TTC549 (cell line): Measurements from ENCODE around the gene TMEM184A.
"Not testable (repeated sequence)": the region's sequence is repeated elsewhere in the genome, so short reads cannot be mapped to it uniquely, and the experiment has no call there.

Experiments used
- FAIRE-seq: peaks from 2 replicates; lab custom pipeline; 2012; peaks lifted over from hg19 to GRCh38; lab: Jason Lieb, UNC

The TMEM184A gene

DNA sequence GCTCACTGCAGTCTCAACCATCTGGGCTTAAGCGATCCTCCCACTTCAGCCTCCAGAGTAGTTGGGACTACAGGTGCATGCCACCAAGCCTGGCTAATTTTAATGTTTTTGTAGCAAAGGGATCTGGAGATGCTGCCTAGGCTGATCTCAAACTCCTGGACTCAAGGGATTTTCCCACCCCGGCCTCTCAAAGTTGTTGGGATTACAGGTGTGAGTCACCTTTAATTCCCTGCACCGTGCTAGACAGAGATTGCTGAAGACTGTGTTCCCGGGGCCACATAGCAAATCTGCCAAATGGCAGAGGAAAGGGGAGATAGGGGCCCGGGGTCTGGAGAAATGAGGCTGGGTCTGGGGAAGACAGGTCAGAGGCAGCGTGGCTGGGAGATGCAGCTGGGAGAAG, 34.5 kb upstream of the TMEM184A start:
- no peak for FAIRE-seq

- FAIRE-seq: no peak
Observed at GRCh38 chr7:1588978-1589377, 33.0 kb upstream of the TMEM184A start.

DNA sequence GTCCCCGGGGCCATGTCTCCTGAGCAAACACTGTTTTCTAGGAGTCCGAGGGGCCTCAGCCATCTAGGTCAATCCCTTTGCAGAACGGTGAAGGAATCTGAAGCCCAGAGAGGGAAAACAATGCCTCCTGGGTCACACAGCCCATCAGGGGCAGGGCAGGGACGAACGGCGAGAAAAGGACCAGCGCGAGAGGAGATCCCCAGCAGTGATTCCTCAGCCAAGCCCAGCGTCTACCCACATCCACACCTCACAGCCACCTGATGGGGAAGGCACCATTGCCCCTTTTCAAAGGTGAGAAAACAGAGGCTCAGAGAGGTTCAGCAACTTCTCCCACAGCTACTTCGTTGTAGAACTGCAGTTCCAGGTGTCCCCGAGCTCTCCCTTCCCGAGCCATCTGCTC, 31.7 kb upstream of the TMEM184A start:
- FAIRE-seq: no peak

- FAIRE-seq: no peak
Observed at GRCh38 chr7:1586827-1587705, 31.1 kb upstream of the TMEM184A start.

DNA sequence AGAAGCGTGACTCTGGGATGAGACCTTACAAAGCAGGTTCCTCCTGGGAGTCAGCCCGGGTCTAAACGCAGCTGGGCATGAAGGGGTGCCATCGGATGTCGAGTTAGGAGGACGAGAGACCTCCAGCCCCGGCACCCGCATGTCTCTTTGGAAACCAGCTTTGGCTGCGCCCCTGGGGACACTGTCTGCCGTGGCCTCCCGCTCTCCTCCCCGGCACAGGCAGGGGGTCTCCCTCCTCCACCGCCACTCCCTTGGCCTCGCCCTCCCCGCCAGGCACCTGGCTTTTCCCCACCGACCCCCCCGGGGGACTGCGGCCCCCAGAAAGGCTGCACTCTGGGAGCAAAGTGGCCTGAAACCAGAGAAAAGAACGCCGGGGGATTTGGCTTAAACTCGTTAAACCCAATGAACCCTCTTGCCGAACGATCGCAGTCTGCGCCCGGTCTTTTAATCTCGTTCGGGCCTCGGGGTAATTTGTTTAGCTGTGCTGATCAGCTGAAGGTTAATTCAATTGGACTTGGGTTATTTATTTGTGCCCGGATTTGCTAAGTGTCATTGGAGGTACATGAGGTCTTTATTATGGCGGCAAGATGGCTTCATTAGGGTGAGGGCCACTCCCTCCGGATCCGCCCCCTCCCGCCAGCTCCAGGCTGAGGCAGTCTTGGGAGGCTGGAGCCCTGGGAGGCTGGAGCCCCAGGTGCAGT, 30.3 kb upstream of the TMEM184A start:
- no peak for FAIRE-seq

DNA sequence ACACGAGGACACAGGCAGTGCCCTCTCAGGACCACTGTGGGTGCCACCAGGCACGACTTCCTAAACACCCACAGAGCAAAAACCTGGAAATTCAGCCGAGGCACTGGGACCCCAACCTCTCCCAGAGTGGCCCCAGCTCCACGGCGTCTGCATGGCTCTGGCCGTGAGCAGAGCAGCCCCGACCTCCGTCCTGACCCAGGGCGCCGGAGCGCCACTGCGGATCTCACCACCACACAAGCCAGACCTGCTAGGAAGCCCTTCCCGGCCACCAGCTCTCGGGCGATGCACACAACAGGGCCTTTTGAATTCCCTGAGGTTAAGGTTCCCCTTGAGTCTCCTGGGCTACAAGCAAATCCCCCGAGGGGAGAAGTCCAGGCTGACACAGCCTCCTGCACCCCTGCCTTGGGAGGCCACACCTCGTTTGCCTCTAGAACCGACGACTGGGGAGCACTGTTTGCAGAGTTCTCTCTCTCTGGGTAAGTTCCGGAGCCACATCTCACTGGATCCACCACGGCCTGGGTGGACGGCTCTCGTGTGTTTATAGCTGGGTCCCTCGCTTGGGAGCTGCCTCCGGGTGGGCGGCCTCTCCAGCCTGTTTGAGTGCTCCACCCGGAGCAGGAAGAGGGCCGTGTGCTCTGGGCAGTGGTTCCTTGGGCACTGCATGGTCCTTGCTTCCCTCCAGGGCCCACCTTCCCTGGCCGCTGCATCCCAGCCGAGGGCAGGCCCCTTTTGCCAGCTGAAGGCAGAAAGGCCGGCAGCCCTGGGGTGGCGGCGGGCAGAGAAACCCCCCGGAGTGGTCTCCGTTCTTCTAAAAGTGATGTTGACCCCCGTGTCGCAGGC, 29.4 kb upstream of the TMEM184A start:
- no peak for FAIRE-seq

DNA sequence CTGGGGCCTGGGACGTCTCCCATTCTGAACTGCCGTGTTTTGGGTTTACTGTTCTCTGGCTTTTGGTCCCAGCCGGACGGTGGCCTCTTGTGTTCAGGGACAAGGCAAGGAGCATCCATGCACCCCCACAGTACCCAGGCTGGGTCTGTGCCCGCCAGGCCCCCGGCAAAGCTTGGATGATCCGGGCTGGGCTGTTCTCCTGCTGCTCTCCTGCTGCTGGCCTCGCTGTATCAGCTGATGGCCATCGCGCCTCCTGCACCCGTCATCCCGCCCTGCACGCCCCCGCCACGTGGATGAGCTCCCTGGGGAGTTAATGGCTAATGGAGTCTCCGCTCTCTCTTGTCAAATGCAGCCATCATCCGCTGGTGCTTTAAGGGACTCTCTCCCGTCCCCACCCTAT, 28.7 kb upstream of the TMEM184A start:
- FAIRE-seq: no peak

GRCh38 chr7:1583241-1583930, 27.4 kb upstream of the TMEM184A start:
- not testable (repeated sequence) for FAIRE-seq

GRCh38 chr7:1580422-1581030, 24.5 kb upstream of the TMEM184A start:
- FAIRE-seq: no peak

GRCh38 chr7:1579481-1580421, 23.7 kb upstream of the TMEM184A start:
- FAIRE-seq: no peak

DNA sequence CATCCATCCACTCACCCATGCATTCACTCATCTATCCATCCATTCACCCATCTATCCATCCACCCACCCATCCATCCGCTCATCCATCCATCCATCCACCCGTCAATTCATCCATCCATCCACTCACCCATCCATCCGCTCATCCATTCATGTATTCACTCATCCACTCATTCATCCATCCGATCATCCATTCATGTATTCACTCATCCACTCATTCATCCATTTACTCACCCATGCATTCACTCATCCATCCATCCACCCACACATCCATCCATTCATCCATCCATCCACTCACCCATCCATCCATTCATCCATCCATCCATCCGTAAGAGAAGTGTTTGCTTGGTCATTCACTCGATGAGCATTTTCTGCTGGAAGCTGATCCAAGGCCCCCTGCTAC, 22.5 kb upstream of the TMEM184A start:
- no peak for FAIRE-seq

- FAIRE-seq: no peak
Observed at GRCh38 chr7:1576521-1577253, 20.7 kb upstream of the TMEM184A start.

- no peak for FAIRE-seq
Observed at GRCh38 chr7:1575809-1576208, 19.8 kb upstream of the TMEM184A start.

- FAIRE-seq: no peak
Observed at GRCh38 chr7:1572111-1572822, 16.3 kb upstream of the TMEM184A start.

DNA sequence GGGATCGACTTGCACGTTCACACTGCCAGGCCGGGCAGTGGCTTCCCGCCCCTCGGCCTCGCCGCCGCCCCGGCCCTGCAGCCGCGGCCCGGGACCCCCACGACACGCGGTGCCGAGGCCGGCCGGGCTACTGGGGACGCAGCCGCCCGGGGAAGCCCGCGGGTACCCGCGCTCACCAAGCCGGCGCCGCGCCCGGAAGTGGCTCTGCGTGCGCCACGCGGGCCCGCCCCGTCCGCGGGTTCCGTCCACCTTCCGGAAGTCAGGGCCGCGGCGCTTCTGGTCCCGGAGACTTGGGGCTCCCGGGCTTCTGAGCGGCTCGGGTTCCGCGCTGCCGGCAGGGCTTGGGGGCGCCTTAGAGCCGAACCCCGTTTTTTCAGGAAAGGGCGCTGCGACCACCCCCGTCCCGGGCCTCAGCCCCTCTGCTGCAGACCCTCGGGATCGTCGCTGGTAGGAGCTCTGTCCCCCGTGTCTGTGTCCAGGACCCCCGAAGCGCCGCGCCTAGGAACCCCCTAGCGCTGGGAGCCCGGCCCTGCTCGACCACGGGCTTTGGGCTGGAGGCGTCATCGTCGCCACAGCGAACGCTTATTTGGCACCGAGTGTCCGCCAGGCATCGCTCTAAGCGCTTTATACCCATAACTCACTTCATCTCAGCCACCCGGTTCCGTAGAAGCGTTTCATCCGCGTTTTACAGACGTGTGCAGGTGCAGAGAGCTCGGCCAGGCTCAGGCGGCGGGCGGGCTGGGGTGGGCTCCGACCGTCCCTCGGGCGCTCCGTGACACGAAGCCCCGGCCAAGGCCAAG, 14.0 kb upstream of the TMEM184A start, which contains the start of gene PSMG3:
TSS of gene PSMG3 (minus strand) at position 200 of the 800 bp plus-strand sequence. CDS start 693 bp downstream, outside the sequence.
- FAIRE-seq: no peak

DNA sequence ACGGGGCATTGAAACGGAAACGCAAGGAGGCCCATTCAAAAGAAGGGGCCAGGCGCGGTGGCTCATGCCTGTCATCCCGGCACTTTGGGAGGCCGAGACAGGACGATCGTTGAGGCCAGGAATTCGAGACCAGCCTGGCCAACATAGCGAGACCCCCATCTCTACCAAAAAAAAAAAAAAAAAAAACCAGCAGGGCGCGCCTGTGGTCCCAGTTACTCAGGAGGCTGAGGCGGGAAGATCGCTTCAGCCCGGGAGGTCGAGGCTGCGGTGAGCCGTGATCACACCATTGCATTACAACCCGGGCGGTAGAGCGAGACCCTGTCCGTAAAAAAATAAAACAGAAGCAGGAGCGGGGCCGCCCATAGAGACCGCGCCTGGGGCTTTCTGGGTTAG, 13.4 kb upstream of the TMEM184A start:
- FAIRE-seq: no peak

DNA sequence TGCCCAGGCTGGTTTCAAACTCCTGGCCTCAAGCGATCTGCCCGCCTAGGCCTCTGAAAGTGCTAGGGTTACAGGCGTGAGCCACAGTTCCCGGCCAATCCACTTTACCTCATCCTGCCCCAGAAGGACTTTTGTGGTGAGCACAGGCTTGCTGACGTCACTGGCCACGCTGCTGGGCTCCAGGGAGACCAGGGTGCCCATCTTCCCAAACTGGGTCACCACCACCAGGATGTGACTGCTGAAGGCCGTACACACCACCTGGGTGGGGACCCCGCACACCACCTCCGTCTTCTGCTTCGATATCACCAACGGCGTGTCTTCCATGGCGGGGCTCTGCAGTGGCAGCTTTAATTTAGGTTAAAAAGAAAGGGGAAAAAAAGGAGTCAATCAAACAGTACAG, 13.0 kb upstream of the TMEM184A start:
- FAIRE-seq: no peak

DNA sequence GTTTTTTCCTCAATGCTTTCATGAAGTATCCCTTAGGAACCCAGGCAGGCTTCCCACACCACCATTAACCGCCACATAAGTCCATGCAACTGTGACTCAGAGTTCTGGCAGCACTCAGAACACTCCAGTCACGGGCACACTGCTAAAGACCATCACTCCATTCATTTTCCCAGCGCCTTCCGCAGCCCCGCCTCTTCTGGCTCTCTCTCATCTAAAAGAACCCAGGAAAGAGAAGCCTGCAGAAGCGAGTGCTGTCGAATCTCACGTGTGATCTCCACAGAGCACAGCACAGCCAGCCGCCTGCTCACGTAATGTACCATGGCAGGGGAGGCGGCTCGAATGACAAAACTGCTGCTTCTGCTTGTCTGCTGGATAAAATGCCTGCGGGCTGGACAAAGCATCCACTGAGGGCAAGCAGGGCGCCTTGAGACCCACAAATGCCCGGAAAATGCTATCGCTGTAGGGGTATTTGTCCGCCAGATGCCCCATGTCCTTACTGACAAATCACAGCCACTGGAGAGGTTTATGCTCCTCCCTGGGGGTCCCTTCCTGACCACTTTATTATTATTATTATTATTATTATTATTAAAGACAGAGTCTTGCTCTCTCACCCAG, 12.0 kb upstream of the TMEM184A start:
- no peak for FAIRE-seq
